GM12878 (cell line): Measurements from ENCODE around the gene TOPBP1. TPM values are rescaled to one million over a fixed set of nuclear protein-coding genes. Genes with fewer than 3 reads are reported as not detected.
A peak's percentile ranks its signal among the peaks of the same experiment; 100 is the strongest.

Experiments used
- BACH1 ChIP-seq: fragments of 450-650 bp; IDR thresholded peaks from 2 replicates; pipeline ENCODE4 v1.6.1; 2017; ENCODE audit warnings: mild to moderate bottlenecking, borderline replicate concordance
- CEBPZ ChIP-seq: fragments of 150-350 bp; IDR thresholded peaks from 2 replicates; pipeline ENCODE4 v1.6.1; 2016; ENCODE audit warnings: low read depth, low read length
- CHD1 ChIP-seq: IDR thresholded peaks from 2 replicates; pipeline ENCODE4 v1.6.1; 2012; ENCODE audit warnings: low read depth, low read length, improper control_type of control experiment
- ETV6 ChIP-seq, 2 experiments: fragments of 450-650 bp in 1 of 2; IDR thresholded peaks in 1 of 2; conservative IDR thresholded peaks in 1 of 2; 2 replicates each; pipeline ENCODE4 v1.6.1; 2014; ENCODE audit warnings: antibody characterized with exemption in 1 of 2, borderline replicate concordance in 1 of 2, low read depth in 1 of 2, mild to moderate bottlenecking in 1 of 2, moderate library complexity in 1 of 2
- KDM1A ChIP-seq: fragments of 200-600 bp; sonication (generic); IDR thresholded peaks from 2 replicates; pipeline ENCODE4 v1.6.1; 2016; ENCODE audit warnings: borderline replicate concordance
- MLLT1 ChIP-seq: fragments of 450-650 bp; IDR thresholded peaks from 2 replicates; pipeline ENCODE4 v1.6.1; 2016; ENCODE audit warnings: mild to moderate bottlenecking
- MTA2 ChIP-seq: fragments of 450-650 bp; IDR thresholded peaks from 2 replicates; pipeline ENCODE4 v1.6.1; 2016; ENCODE audit warnings: low read depth, mild to moderate bottlenecking, moderate library complexity
- NKRF ChIP-seq: fragments of 450-650 bp; conservative IDR thresholded peaks from 2 replicates; pipeline ENCODE4 v1.6.1; 2017; ENCODE audit warnings: mild to moderate bottlenecking, moderate library complexity
- PAX8 ChIP-seq: fragments of 450-650 bp; IDR thresholded peaks from 2 replicates; pipeline ENCODE4 v1.6.1; 2017; ENCODE audit warnings: mild to moderate bottlenecking, moderate library complexity
- POLR2A ChIP-seq: IDR thresholded peaks from 2 replicates; pipeline ENCODE4 v1.6.1; 2011; ENCODE audit warnings: low read depth, mild to moderate bottlenecking, low read length
- RAD51 ChIP-seq: fragments of 450-650 bp; IDR thresholded peaks from 2 replicates; pipeline ENCODE4 v1.6.1; 2016; ENCODE audit warnings: moderate library complexity, mild to moderate bottlenecking, inconsistent platforms
- RB1 ChIP-seq: fragments of 450-650 bp; formaldehyde crosslinking; IDR thresholded peaks from 2 replicates; pipeline ENCODE4 v1.6.1; 2017; ENCODE audit warnings: mild to moderate bottlenecking, borderline replicate concordance
- SIN3A ChIP-seq: IDR thresholded peaks from 2 replicates; pipeline ENCODE4 v1.6.1; 2012; ENCODE audit warnings: low read depth, low read length, improper control_type of control experiment
- SPI1 ChIP-seq: IDR thresholded peaks from 2 replicates; pipeline ENCODE4 v1.6.1; 2011; ENCODE audit warnings: low read depth, mild to moderate bottlenecking, low read length, moderate library complexity, borderline replicate concordance; ENCODE audit not compliant: insufficient read depth
- WRNIP1 ChIP-seq: IDR thresholded peaks from 2 replicates; pipeline ENCODE4 v1.6.1; 2011; ENCODE audit warnings: low read depth, low read length, improper control_type of control experiment, borderline replicate concordance
- ZNF274 ChIP-seq: IDR thresholded peaks from one replicate; pipeline ENCODE4 v1.8.0; 2011; ENCODE audit not compliant: insufficient read length, insufficient read depth
- ZNF687 ChIP-seq: fragments of 450-650 bp; IDR thresholded peaks from 2 replicates; pipeline ENCODE4 v1.6.1; 2017; ENCODE audit warnings: mild to moderate bottlenecking, moderate library complexity
- polyA plus RNA-seq, 11 experiments: library from polyadenylated mRNA; depleted of rRNA in 4 of 11; unstranded in 6 of 11; stranded (reverse) in 5 of 11; fragments of >200 nt; fragmentation: Nextera tagmentation in 4 of 11; fragmentation: Illumina TruSeq in 1 of 11; extraction: Ambion mirVana in 4 of 11; extraction: Trizol in 1 of 11; gene quantifications; 1 replicate in 1 of 11; 2 replicates in 10 of 11; pipeline versions ENCODE4 v1.2.1 to v1.2.3, GENCODE V29; 2011 to 2016; ENCODE audit warnings: inconsistent platforms in 2 of 11, missing spikeins in 2 of 11, low read depth in 1 of 11
- total RNA-seq, 4 experiments: library from RNA; depleted of rRNA in 3 of 4; stranded (reverse); fragments of >200 nt in 3 of 4; fragmentation: Illumina TruSeq in 1 of 4; extraction: Trizol in 1 of 4; gene quantifications; 2 replicates each; pipeline versions ENCODE4 v1.2.1 to v1.2.3, GENCODE V29; 2013 to 2021

Gene TOPBP1
- total and polyA plus RNA-seq, 10 of the 15 experiments (the other 5 are each of a cell fraction or from before 2014, with no cell fraction given) = 18.3 to 99.3 (median 61.5) TPM

GRCh38 chr3:133620066-133620784 is 41.5 kb downstream of the TOPBP1 start (continued):
- TF ChIP-seq CEBPZ = no peak
- no peak for TF ChIP-seq POLR2A
- 0 out of 2 replicates have a peak, but pooled peaks have one; percentile 41 for TF ChIP-seq SIN3A
- TF ChIP-seq SPI1 = peak; percentile 92
- TF ChIP-seq WRNIP1 = 0 out of 2 replicates have a peak, but pooled peaks have one; percentile 52
- TF ChIP-seq MLLT1 = peak; percentile 58; the same call in 1 of the 2 replicates
- TF ChIP-seq CHD1 = no peak
- TF ChIP-seq ZNF687 = no peak
- TF ChIP-seq KDM1A = no peak
- TF ChIP-seq NKRF = no peak
- TF ChIP-seq MTA2 = peak; percentile 65
- no peak for TF ChIP-seq ZNF274
- TF ChIP-seq RAD51 = no peak
- peak in 1 of 2 experiments; percentile 67; a peak in 1 of 4 replicates for TF ChIP-seq ETV6 (conservative IDR thresholded peaks at IDR 0.05 in 1 of 2, IDR thresholded peaks at IDR 0.05 in 1 of 2; ENCODE audit: borderline replicate concordance in 1 of 2, low read depth in 1 of 2)
- TF ChIP-seq RB1 = no peak
- TF ChIP-seq BACH1 = peak; percentile 56; the same call in 1 of the 2 replicates
- no peak for TF ChIP-seq PAX8
